HG02981 (cell line): ENCODE measurements around the gene CTPS1.
A peak's percentile ranks its signal among the peaks of the same experiment; 100 is the strongest.

Experiments used
- ATAC-seq: cut with Tn5 transposase; IDR thresholded peaks from one replicate; pipeline ENCODE4 v1.9.1; 2021; ENCODE audit warnings: mild to moderate bottlenecking, moderate library complexity; ENCODE audit not compliant: unreplicated experiment

Gene CTPS1

GRCh38 chr1:40979241-40980067 lies at the start of gene CTPS1:
Gene CTPS1 (plus strand): TSS chr1:40979696. CDS start chr1:40983291, 3,595 bp downstream.
- peak; percentile 82 for ATAC-seq

GRCh38 chr1:40930174-40930964 lies 49.1 kb upstream of the CTPS1 start:
- ATAC-seq = no peak

DNA sequence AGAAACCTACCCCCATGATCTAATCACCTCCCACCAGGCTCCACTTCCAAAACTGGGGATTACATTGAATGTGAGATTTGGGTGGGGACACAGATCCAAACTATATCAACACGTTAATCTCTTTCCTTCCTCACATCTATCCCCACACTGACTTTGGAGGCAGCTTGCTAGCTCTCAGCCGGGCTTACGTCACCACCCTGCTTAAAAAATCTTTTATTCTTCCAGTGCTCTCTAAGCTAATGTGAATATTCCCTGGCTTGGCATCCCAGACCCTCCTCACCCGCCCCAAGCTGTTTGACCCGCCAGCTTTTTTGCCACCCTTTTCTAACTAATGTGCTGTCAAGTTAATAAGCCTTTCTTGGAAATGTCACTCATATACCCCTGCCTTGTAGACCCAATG lies 47.9 kb upstream of the CTPS1 start:
- ATAC-seq = no peak

- ATAC-seq = no peak
Measured at GRCh38 chr1:40932006-40932405, 47.5 kb upstream of the CTPS1 start.

- ATAC-seq = no peak
Measured at GRCh38 chr1:40936931-40937339, 42.6 kb upstream of the CTPS1 start.

DNA sequence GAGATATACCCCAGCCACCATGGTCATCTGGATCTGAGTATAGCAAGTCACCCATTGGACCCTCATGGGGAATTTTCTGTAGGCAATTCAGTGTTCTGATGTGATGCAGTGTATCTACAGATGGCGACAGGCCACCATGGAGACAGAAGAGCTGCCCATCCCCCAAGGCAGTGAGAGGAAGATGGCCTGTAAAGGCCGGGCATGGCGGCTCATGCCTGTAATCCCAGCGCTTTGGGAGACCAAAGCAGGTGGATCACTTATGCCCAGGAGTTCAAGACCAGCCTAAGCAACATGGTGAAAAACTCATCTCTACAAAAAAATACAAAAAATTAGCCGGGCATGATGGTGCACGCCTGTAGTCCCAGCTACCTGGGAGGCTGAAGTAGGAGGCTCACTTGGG lies 41.1 kb upstream of the CTPS1 start:
- ATAC-seq = no peak

GRCh38 chr1:40939320-40940059 lies 40.0 kb upstream of the CTPS1 start:
- ATAC-seq = no peak

GRCh38 chr1:40944326-40944725 lies 35.2 kb upstream of the CTPS1 start:
- no peak for ATAC-seq

GRCh38 chr1:40944841-40945430 lies 34.6 kb upstream of the CTPS1 start:
- no peak for ATAC-seq

DNA sequence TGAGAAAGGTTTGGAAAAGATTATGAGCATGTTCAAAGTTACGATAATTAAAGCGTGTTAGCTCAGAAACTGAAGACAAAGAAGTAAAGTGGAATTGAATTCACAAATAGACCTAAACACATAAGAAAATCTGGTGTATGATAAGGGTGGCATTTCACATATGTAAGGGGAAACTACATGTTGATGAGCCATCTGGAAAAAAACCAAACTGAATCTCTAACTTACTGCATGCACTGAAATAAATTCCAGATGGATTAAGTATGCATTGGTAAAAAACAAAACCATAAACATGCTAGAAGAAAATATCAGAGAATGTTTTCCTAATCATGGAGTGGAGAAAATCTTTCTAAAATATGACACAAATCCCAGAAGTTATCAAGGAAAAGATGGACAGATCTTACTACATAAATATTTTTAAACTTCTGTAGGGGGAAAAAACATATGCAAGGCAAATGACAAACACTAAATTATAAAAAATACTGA lies 34.0 kb upstream of the CTPS1 start:
- ATAC-seq = no peak

- no peak for ATAC-seq
Measured at GRCh38 chr1:40948741-40949443, 30.6 kb upstream of the CTPS1 start.

DNA sequence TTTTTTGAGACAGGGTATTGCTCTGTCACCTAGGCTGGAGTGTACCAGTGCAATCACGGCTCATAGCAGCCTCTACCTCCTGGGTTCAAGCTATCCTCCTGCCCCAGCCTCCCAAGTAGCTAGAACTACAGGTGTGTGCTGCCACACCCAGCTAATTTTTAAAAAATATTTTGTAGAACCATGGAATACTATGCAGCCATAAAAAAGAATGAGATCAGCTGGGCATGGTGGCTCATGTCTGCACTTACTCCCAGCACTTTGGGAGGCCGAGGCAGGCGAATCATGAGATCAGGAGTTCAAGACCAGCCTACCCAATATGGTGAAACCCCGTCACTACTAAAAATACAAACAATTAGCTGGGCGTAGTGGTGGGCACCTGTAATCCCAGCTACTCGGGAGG lies 29.9 kb upstream of the CTPS1 start:
- ATAC-seq = no peak

- no peak for ATAC-seq
Measured at GRCh38 chr1:40951943-40952743, 27.4 kb upstream of the CTPS1 start.

DNA sequence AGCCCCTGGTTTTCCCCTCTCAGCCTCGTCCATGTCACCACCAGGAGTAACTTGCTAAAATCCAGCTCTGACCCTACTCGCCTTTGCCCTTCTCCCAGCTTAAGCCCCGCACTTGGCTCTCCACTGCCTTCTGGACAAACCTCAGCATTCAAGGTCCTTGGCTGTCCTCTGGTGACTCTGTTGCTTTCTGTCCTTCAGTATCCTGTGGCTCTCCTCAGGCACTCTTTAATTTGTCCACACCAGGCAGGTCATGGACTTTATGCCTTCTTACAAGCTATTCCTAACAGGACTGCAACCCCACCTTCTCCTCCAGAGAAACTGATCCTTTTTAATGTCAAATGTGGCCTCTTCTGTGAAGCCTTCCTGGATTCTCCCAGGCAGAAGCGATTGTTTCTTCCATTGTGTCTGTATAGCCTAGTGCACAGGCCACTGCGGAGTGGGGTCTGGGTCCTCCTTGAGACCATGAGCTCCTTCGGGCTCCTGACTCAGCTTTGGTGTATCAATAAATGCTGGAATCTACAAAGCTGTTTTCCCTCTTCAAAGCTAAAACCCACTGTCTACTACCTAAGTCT lies 26.7 kb upstream of the CTPS1 start:
- ATAC-seq = no peak

DNA sequence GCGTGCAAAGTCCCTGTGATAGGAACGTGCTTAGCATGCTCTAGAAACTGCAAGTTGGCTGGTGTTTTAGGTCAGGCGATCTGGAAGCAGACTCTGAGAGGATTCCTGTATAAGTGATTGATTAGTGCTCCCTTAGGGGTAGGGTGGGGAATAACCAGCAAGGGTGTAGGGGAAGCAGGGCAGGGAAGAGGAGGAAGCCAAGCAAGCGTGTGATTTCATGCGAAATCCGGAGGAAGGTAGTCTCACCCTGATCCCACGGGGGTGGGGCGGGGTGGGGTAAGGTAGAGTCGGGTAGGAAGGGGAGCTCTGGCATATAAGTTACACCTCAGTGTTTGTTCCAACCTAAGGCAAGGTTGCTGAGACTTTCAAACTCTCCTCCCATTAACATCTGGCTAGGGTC lies 24.9 kb upstream of the CTPS1 start:
- no peak for ATAC-seq

DNA sequence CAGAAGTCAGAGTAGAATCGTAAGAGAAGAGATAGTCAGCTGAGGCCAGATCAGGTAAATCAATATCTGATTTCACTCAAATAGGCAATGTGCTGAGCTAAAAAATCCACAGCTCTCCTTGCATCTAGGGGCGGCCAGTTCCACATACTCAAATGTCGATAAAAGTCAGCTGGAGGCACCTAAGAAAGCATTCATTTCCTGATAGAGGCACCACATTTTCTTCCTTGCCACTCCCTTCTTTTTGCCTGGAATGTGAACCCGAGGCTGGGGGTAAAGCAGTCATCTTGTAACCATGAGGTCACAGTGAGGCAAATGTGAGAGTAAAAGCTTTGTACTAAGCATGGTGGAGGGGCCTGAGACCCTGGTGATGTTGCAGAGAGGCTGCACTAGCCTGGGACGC lies 24.2 kb upstream of the CTPS1 start:
- ATAC-seq = no peak

DNA sequence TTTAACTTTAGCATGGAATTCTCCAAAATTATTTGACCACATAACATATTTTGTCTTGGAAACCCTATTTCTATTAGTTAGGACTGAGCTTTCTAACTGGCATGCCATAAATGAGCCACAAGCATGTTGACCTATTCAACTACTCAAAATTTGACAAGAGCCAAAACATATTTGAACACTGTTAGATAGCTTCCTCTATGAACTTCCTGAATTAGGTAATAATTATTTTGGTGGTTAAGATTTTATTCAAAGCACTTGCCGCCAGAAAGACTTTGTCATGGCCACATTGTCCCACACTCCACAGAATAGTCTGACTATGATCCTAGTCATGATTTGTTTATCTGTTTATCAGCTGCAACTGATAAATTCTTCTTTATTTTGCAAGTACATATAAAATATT lies 23.1 kb upstream of the CTPS1 start:
- peak; percentile 57 for ATAC-seq

GRCh38 chr1:40958210-40958609 lies 21.3 kb upstream of the CTPS1 start:
- no peak for ATAC-seq

DNA sequence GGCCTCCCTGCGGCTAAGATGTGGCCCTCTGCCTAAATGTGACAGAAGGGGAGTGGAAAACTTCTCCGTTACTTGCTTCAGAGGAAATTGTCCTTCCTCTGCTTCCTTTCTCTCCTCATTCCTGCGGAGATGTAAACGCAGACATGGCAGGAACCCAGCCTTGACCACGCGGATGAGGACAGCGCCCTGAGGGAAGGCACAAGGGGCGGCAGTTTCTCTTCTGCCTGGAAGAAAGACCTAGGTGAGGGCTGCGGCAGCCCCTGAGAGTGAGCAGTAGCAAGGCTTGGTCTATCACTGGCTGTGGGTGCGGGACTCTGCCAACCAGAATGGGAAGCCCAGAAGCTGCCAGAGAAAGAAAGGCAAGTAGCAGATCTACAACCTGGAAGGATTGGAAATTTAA lies 14.0 kb upstream of the CTPS1 start:
- no peak for ATAC-seq
